GM23338 (cell line): ENCODE measurements around the gene ATP6V0E2. TPM values are rescaled to one million over a fixed set of nuclear protein-coding genes. Genes with fewer than 3 reads are reported as not detected.

Experiments
- ATAC-seq: fragments of 200-7000 bp; cut with Tn5 transposase; 3 replicates; pipeline ENCODE4 v1.9.1; 2020
- DNase-seq: peaks from one replicate; pipeline ENCODE4 v3.0.0-alpha.2; 2015; ENCODE audit warnings: low spot score
- H2AFZ ChIP-seq: fragments of 200-600 bp; sonication (generic); 2 replicates; pipeline ENCODE4 v1.8.0; 2016; ENCODE audit warnings: antibody characterized with exemption, mild to moderate bottlenecking, moderate library complexity
- H3F3A ChIP-seq: fragments of 200-600 bp; sonication (generic); replicated peaks from 2 replicates; pipeline ENCODE4 v1.8.0; 2017; ENCODE audit warnings: antibody characterized with exemption, mixed run types, low read depth
- H3K27ac ChIP-seq: fragments of 200-600 bp; sonication (generic); 2 replicates; pipeline ENCODE4 v1.6.1; 2016; ENCODE audit warnings: low read depth
- H3K27me3 ChIP-seq: fragments of 200-600 bp; sonication (generic); 2 replicates; pipeline ENCODE4 v1.8.0; 2016; ENCODE audit warnings: mild to moderate bottlenecking, mixed run types, moderate library complexity; ENCODE audit not compliant: insufficient read depth
- H3K36me3 ChIP-seq: fragments of 200-600 bp; sonication (generic); 2 replicates; pipeline ENCODE4 v1.8.0; 2016; ENCODE audit warnings: mild to moderate bottlenecking; ENCODE audit not compliant: insufficient read depth
- H3K4me1 ChIP-seq: fragments of 200-600 bp; sonication (generic); 2 replicates; pipeline ENCODE4 v1.8.0; 2016; ENCODE audit warnings: mild to moderate bottlenecking, moderate library complexity; ENCODE audit not compliant: insufficient read depth
- H3K4me2 ChIP-seq: fragments of 200-600 bp; sonication (generic); 2 replicates; pipeline ENCODE4 v1.7.1; 2017; ENCODE audit warnings: mixed run types
- H3K4me3 ChIP-seq: fragments of 200-600 bp; sonication (generic); 2 replicates; pipeline ENCODE4 v1.6.1; 2016; ENCODE audit warnings: mixed run types
- H3K79me2 ChIP-seq: fragments of 200-600 bp; sonication (generic); replicated peaks from 2 replicates; pipeline ENCODE4 v1.8.0; 2017; ENCODE audit warnings: mild to moderate bottlenecking; ENCODE audit not compliant: insufficient read depth
- H3K9me2 ChIP-seq: fragments of 200-600 bp; sonication (generic); 2 replicates; pipeline ENCODE4 v1.8.0; 2017; ENCODE audit not compliant: insufficient read depth
- H4K20me1 ChIP-seq: fragments of 200-600 bp; sonication (generic); replicated peaks from 2 replicates; pipeline ENCODE4 v1.8.0; 2017; ENCODE audit warnings: mild to moderate bottlenecking; ENCODE audit not compliant: insufficient read depth
- H3K27ac Mint-ChIP-seq: 2 replicates; pipeline ENCODE4 v1.8.0; 2020; ENCODE audit warnings: inconsistent platforms, mild to moderate bottlenecking, moderate library complexity, mixed read lengths
- H3K27me3 Mint-ChIP-seq: 3 replicates; pipeline ENCODE4 v1.8.0; 2022; ENCODE audit warnings: low read depth, mild to moderate bottlenecking, moderate library complexity, mixed read lengths, inconsistent platforms; ENCODE audit not compliant: insufficient read depth, poor library complexity
- H3K36me3 Mint-ChIP-seq: 3 replicates; pipeline ENCODE4 v1.8.0; 2021; ENCODE audit warnings: low read depth, mild to moderate bottlenecking, inconsistent platforms, moderate library complexity, mixed read lengths
- H3K4me1 Mint-ChIP-seq: 3 replicates; pipeline ENCODE4 v1.8.0; 2020; ENCODE audit warnings: mild to moderate bottlenecking, inconsistent platforms, mixed read lengths
- H3K4me3 Mint-ChIP-seq: 3 replicates; pipeline ENCODE4 v1.8.0; 2021; ENCODE audit warnings: moderate library complexity, mild to moderate bottlenecking, inconsistent platforms, mixed read lengths
- H3K9me3 Mint-ChIP-seq: 3 replicates; pipeline ENCODE4 v1.8.0; 2020; ENCODE audit warnings: moderate library complexity, mild to moderate bottlenecking, inconsistent platforms, mixed read lengths
- CTCF ChIP-seq, 2 experiments: fragments of 200-600 bp in 1 of 2; sonication (generic) in 1 of 2; conservative IDR thresholded peaks; 2 replicates each; pipeline versions ENCODE4 v1.5.1 to v1.6.1; 2016 to 2017; ENCODE audit warnings: antibody characterized with exemption in 2 of 2, low read depth in 2 of 2, mild to moderate bottlenecking in 2 of 2, moderate library complexity in 1 of 2
- ETS1 ChIP-seq: IDR thresholded peaks from 2 replicates; pipeline ENCODE4 v1.6.1; 2016; ENCODE audit warnings: antibody characterized with exemption
- EZH2 ChIP-seq: fragments of 200-600 bp; sonication (generic); IDR thresholded peaks from one replicate; pipeline ENCODE4 v1.8.0; 2017; ENCODE audit warnings: antibody characterized with exemption, mild to moderate bottlenecking, low read depth; ENCODE audit not compliant: unreplicated experiment
- NANOG ChIP-seq: IDR thresholded peaks from 2 replicates; pipeline ENCODE4 v1.6.1; 2016; ENCODE audit warnings: antibody characterized with exemption, borderline replicate concordance
- POLR2AphosphoS5 ChIP-seq: IDR thresholded peaks from 2 replicates; pipeline ENCODE4 v1.6.1; 2016; ENCODE audit warnings: antibody characterized with exemption, low read depth
- REST ChIP-seq: IDR thresholded peaks from one replicate; pipeline ENCODE4 v1.6.1; 2018; ENCODE audit warnings: antibody characterized with exemption; ENCODE audit not compliant: unreplicated experiment
- STAT1 ChIP-seq: IDR thresholded peaks from one replicate; pipeline ENCODE4 v1.6.1; 2016; ENCODE audit warnings: antibody characterized with exemption; ENCODE audit not compliant: unreplicated experiment
- ZNF114 ChIP-seq: fragments of 250-450 bp; sonication (Bioruptor Pico); IDR thresholded peaks from 2 replicates; pipeline ENCODE4 v1.5.0; 2020; ENCODE audit warnings: mild to moderate bottlenecking, moderate library complexity
- ZNF462 ChIP-seq: fragments of 250-450 bp; sonication (Bioruptor Pico); IDR thresholded peaks from 2 replicates; pipeline ENCODE4 v1.5.0; 2020; ENCODE audit warnings: mild to moderate bottlenecking, moderate library complexity
- polyA plus RNA-seq: library from polyadenylated mRNA; unstranded; fragments of >200 nt; fragmentation: Nextera tagmentation; extraction: Ambion mirVana; gene quantifications from 2 replicates; pipeline ENCODE4 v1.2.1, GENCODE V29; 2016
- total RNA-seq: library from RNA; depleted of rRNA; stranded (reverse); fragments of >200 nt; shearing (Covaris generic); gene quantifications from 2 replicates; pipeline ENCODE4 v1.2.3, GENCODE V29; 2014

ATP6V0E2 gene
- total and polyA plus RNA-seq, 2 experiments from 2014 or later = 15.6 to 34.7 TPM

GRCh38 chr7:149875396-149875795 lies 1.6 kb downstream of the ATP6V0E2 start (continued):
- TF ChIP-seq NANOG (no peak), ZNF462 (CRISPR knock-in tag) (no peak)

GRCh38 chr7:149877890-149878522 lies 4.2 kb downstream of the ATP6V0E2 start:
- Histone ChIP-seq H3K79me2 (no peaks in the 10 kb centered on the region), H4K20me1 (0 out of 2 replicates have a peak, but pooled peaks cover 4% of the 10 kb centered on the region), H3K36me3 (no peaks in the 10 kb centered on the region), H2AFZ (no peak overlapping the region), H3K4me1 (no peaks in the 10 kb centered on the region), H3K4me3 (no peak overlapping the region), H3K27me3 (peaks cover 14% of the 10 kb centered on the region), H3K4me2 (no peak overlapping the region), H3K27ac (no peak overlapping the region), H3F3A (peaks cover 4% of the 10 kb centered on the region; the same call in 1 of the 2 replicates), H3K9me2 (no peaks in the 10 kb centered on the region)
- H3K9me3 Mint-ChIP-seq = no peaks in the 10 kb centered on the region
- H3K4me3 Mint-ChIP-seq = no peak overlapping the region
- DNase-seq = no peak
- peaks cover 7% of the 10 kb centered on the region; the same call in 1 of the 3 replicates for H3K4me1 Mint-ChIP-seq
- no peak for TF ChIP-seq REST
- no peak for TF ChIP-seq EZH2
- no peak for TF ChIP-seq ZNF114 (CRISPR knock-in tag)
- TF ChIP-seq CTCF (conservative IDR thresholded peaks at IDR 0.05; ENCODE audit: low read depth in 2 of 2) = no peak
- no peak for TF ChIP-seq STAT1
- TF ChIP-seq POLR2AphosphoS5 = no peak
- TF ChIP-seq ETS1 = no peak
- peaks cover 11% of the 10 kb centered on the region for H3K27me3 Mint-ChIP-seq
- H3K36me3 Mint-ChIP-seq = no peaks in the 10 kb centered on the region
- H3K27ac Mint-ChIP-seq = no peak overlapping the region
- ATAC-seq = no peak
